H9 (cell line): Measurements from ENCODE around the gene NAIF1. TPM values are rescaled to one million over a fixed set of nuclear protein-coding genes. Genes with fewer than 3 reads are reported as not detected.
A peak's percentile ranks its signal among the peaks of the same experiment; 100 is the strongest.

Experiments used
- DNase-seq: peaks from one replicate; pipeline ENCODE4 v3.0.0-alpha.2; 2017
- H2AFZ ChIP-seq: one replicate; pipeline ENCODE4 v1.6.1; 2013; ENCODE audit warnings: mild to moderate bottlenecking, low read length, control low read depth, moderate library complexity
- H2AK5ac ChIP-seq: 2 replicates; pipeline ENCODE4 v1.6.1; 2013; ENCODE audit warnings: low read length, control low read depth, mixed read lengths; ENCODE audit not compliant: insufficient read length
- H2BK120ac ChIP-seq: one replicate; pipeline ENCODE4 v1.6.1; 2013; ENCODE audit warnings: low read depth, mild to moderate bottlenecking, low read length, control low read depth, inconsistent platforms; ENCODE audit not compliant: poor library complexity, severe bottlenecking
- H2BK12ac ChIP-seq: 2 replicates; pipeline ENCODE4 v1.6.1; 2013; ENCODE audit warnings: low read length, control low read depth, mixed read lengths, low read depth; ENCODE audit not compliant: insufficient read length
- H2BK15ac ChIP-seq: 2 replicates; pipeline ENCODE4 v1.6.1; 2013; ENCODE audit warnings: low read depth, low read length, control low read depth
- H2BK20ac ChIP-seq: one replicate; pipeline ENCODE4 v1.6.1; 2013; ENCODE audit warnings: low read depth, mild to moderate bottlenecking, low read length, control low read depth, inconsistent platforms; ENCODE audit not compliant: poor library complexity, severe bottlenecking
- H2BK5ac ChIP-seq: 2 replicates; pipeline ENCODE4 v1.6.1; 2013; ENCODE audit warnings: low read length, control low read depth, mixed read lengths; ENCODE audit not compliant: insufficient read length
- H3K14ac ChIP-seq: 2 replicates; pipeline ENCODE4 v1.6.1; 2013; ENCODE audit warnings: low read length, control low read depth; ENCODE audit not compliant: insufficient read depth
- H3K18ac ChIP-seq: 2 replicates; pipeline ENCODE4 v1.6.1; 2013; ENCODE audit warnings: low read depth, mild to moderate bottlenecking, mixed read lengths, low read length, control low read depth; ENCODE audit not compliant: insufficient read length
- H3K23ac ChIP-seq: 2 replicates; pipeline ENCODE4 v1.6.1; 2013; ENCODE audit warnings: low read length, control low read depth, mixed read lengths, low read depth; ENCODE audit not compliant: insufficient read length
- H3K23me2 ChIP-seq: 2 replicates; pipeline ENCODE4 v1.6.1; 2013; ENCODE audit warnings: low read depth, mild to moderate bottlenecking, mixed read lengths, low read length, control low read depth; ENCODE audit not compliant: insufficient read length, poor library complexity, severe bottlenecking
- H3K27ac ChIP-seq: 2 replicates; pipeline ENCODE4 v1.5.1; 2013; ENCODE audit warnings: low read length, control low read depth, mixed read lengths, low read depth; ENCODE audit not compliant: insufficient read length
- H3K27me3 ChIP-seq: 2 replicates; pipeline ENCODE4 v1.6.1; 2013; ENCODE audit warnings: low read length, control low read depth, inconsistent platforms; ENCODE audit not compliant: insufficient read depth
- H3K4ac ChIP-seq: 2 replicates; pipeline ENCODE4 v1.6.1; 2013; ENCODE audit warnings: low read depth, mild to moderate bottlenecking, control low read depth, inconsistent platforms, low read length, moderate library complexity
- H3K4me1 ChIP-seq: 2 replicates; pipeline ENCODE4 v1.6.1; 2013; ENCODE audit warnings: low read length, control low read depth, inconsistent platforms; ENCODE audit not compliant: insufficient read depth
- H3K4me2 ChIP-seq: 2 replicates; pipeline ENCODE4 v1.6.1; 2013; ENCODE audit warnings: low read length, control low read depth, mixed read lengths; ENCODE audit not compliant: insufficient read length, insufficient read depth
- H3K56ac ChIP-seq: 2 replicates; pipeline ENCODE4 v1.6.1; 2013; ENCODE audit warnings: low read depth, mild to moderate bottlenecking, mixed read lengths, low read length, control low read depth; ENCODE audit not compliant: insufficient read length
- H3K79me1 ChIP-seq: 2 replicates; pipeline ENCODE4 v1.6.1; 2013; ENCODE audit warnings: low read depth, mild to moderate bottlenecking, moderate library complexity, low read length, control low read depth, inconsistent platforms; ENCODE audit not compliant: insufficient read depth, poor library complexity, severe bottlenecking
- H3K79me2 ChIP-seq: 2 replicates; pipeline ENCODE4 v1.6.1; 2013; ENCODE audit warnings: low read length, control low read depth, inconsistent platforms; ENCODE audit not compliant: insufficient read depth
- H3K9ac ChIP-seq: 2 replicates; pipeline ENCODE4 v1.6.1; 2013; ENCODE audit warnings: low read length, control low read depth, mixed read lengths; ENCODE audit not compliant: insufficient read length; ENCODE audit errors: extremely low read depth
- H3K9me3 ChIP-seq: one replicate; pipeline ENCODE4 v1.6.1; 2013; ENCODE audit warnings: low read depth, low read length, inconsistent platforms; ENCODE audit not compliant: control insufficient read depth
- H3T11ph ChIP-seq: one replicate; pipeline ENCODE4 v1.6.1; 2013; ENCODE audit warnings: mild to moderate bottlenecking, low read length, control low read depth, inconsistent platforms
- H4K20me1 ChIP-seq: one replicate; pipeline ENCODE4 v1.6.1; 2013; ENCODE audit not compliant: control insufficient read depth, insufficient read length, insufficient read depth
- H4K5ac ChIP-seq: 2 replicates; pipeline ENCODE4 v1.6.1; 2013; ENCODE audit warnings: low read depth, mild to moderate bottlenecking, mixed read lengths, low read length, control low read depth; ENCODE audit not compliant: insufficient read length
- H4K8ac ChIP-seq: replicated peaks from 2 replicates; pipeline ENCODE4 v1.6.1; 2013; ENCODE audit warnings: low read length, control low read depth, mixed read lengths, low read depth; ENCODE audit not compliant: insufficient read length
- H4K91ac ChIP-seq: 2 replicates; pipeline ENCODE4 v1.6.1; 2013; ENCODE audit warnings: low read depth, mild to moderate bottlenecking, moderate library complexity, mixed read lengths, low read length, control low read depth; ENCODE audit not compliant: insufficient read length
- H3K27ac Mint-ChIP-seq, 3 experiments: 2 replicates in 2 of 3; 3 replicates in 1 of 3; pipeline ENCODE4 v1.8.0; 2020 to 2021; ENCODE audit warnings: mixed read lengths in 3 of 3, mild to moderate bottlenecking in 1 of 3, moderate library complexity in 1 of 3
- H3K27me3 Mint-ChIP-seq: 2 replicates; pipeline ENCODE4 v1.8.0; 2021; ENCODE audit warnings: low read depth, mild to moderate bottlenecking, moderate library complexity, mixed read lengths
- H3K36me3 Mint-ChIP-seq, 3 experiments: 2 replicates in 2 of 3; 3 replicates in 1 of 3; pipeline ENCODE4 v1.8.0; 2020 to 2021; ENCODE audit warnings: low read depth in 3 of 3, mixed read lengths in 3 of 3; ENCODE audit not compliant: insufficient read depth in 1 of 3
- H3K4me1 Mint-ChIP-seq, 2 experiments: 2 replicates each; pipeline ENCODE4 v1.8.0; 2020; ENCODE audit warnings: mixed read lengths in 2 of 2
- H3K4me3 Mint-ChIP-seq, 2 experiments: 2 replicates in 1 of 2; 3 replicates in 1 of 2; pipeline ENCODE4 v1.8.0; 2020 to 2021; ENCODE audit warnings: mild to moderate bottlenecking in 2 of 2, mixed read lengths in 2 of 2, moderate library complexity in 1 of 2
- H3K9me3 Mint-ChIP-seq, 2 experiments: 2 replicates in 1 of 2; 3 replicates in 1 of 2; pipeline ENCODE4 v1.8.0; 2020; ENCODE audit warnings: mild to moderate bottlenecking in 2 of 2, mixed read lengths in 2 of 2, moderate library complexity in 1 of 2
- CTCF ChIP-seq: fragments of 200-600 bp; sonication (generic); conservative IDR thresholded peaks from 3 replicates; pipeline ENCODE4 v1.8.0; 2021; ENCODE audit warnings: antibody characterized with exemption, mild to moderate bottlenecking
- WGBS: extraction: QIAGEN DNeasy Blood & Tissue Kit; methylation state at CpG from one replicate; pipeline ENCODE4 v1.1.7; 2013; ENCODE audit warnings: missing lambda C conversion rate, low lambda C conversion rate, mixed read lengths; ENCODE audit not compliant: insufficient read length; ENCODE audit errors: extremely low coverage; 5-methylcytosine and 5-hydroxymethylcytosine counted together
- total RNA-seq: library from RNA; stranded (reverse); gene quantifications from 2 replicates; pipeline ENCODE4 v1.2.1, GENCODE V29; 2021

Gene NAIF1
- total RNA-seq, 1 experiment from 2014 or later = 6.3 TPM

DNA sequence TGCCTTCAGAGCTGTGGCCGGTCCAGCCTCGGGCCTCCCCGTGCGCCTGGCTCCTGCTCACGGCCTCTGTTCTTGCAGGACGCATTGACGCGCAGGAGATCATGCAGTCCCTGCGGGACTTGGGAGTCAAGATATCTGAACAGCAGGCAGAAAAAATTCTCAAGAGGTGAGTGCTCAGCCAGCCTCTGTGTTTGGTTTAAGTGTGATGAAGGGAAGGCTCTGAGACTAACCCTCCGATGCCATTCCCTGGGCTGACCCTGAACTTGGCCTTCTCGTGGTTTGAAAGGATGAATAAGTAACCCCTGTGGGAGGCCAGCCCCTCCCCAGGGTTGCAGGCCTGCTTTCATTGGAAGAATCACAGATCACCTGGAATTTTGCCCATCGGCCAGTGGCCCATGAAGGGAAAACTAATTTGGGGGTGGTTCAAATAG, 34.1 kb upstream of the NAIF1 start:
- Histone ChIP-seq H2BK5ac (no peak overlapping the region), H3K27me3 (no peaks in the 10 kb centered on the region), H3K27ac (no peak overlapping the region), H3K18ac (no peak overlapping the region), H3K23me2 (peaks cover 10% of the 10 kb centered on the region), H3K23ac (no peak overlapping the region), H3T11ph (no peak overlapping the region), H4K91ac (no peak overlapping the region), H2BK20ac (no peak overlapping the region), H3K14ac (no peak overlapping the region), H3K79me1 (peaks cover 3% of the 10 kb centered on the region), H3K9me3 (no peaks in the 10 kb centered on the region), H2BK120ac (no peak overlapping the region), H3K9ac (no peak overlapping the region), H2AK5ac (no peak overlapping the region), H3K79me2 (peaks cover 7% of the 10 kb centered on the region; the same call in 1 of the 2 replicates), H2BK15ac (no peak overlapping the region), H3K56ac (no peak overlapping the region), H3K4me1 (peaks cover 5% of the 10 kb centered on the region; the same call in 1 of the 2 replicates), H4K20me1 (no peaks in the 10 kb centered on the region), H2BK12ac (no peak overlapping the region), H3K4me2 (no peak overlapping the region), H2AFZ (no peak overlapping the region), H4K8ac (no peak overlapping the region), H3K4ac (no peak overlapping the region), H4K5ac (no peak overlapping the region)
- Mint-ChIP-seq H3K36me3 (peaks cover 19 to 48% (median 45%) of the 10 kb centered on the region in 3 experiments; a peak in 6 of 7 replicates), H3K27me3 (no peaks in the 10 kb centered on the region), H3K4me1 (peaks cover 51 to 58% of the 10 kb centered on the region in 2 experiments), H3K27ac (peak overlapping the region in 2 of 3 experiments; percentile 68 to 80; a peak in 1 of 7 replicates), H3K9me3 (no peaks in the 10 kb centered on the region), H3K4me3 (peak overlapping the region in 1 of 2 experiments; percentile 57; a peak in 2 of 5 replicates)
- DNase-seq = no peak
- no CpG with 5 or more reads among the region's 12 CpGs for WGBS
- no peak for TF ChIP-seq CTCF
